NB4 (cell line): Measurements from ENCODE around the gene PSTPIP2.

Source experiments
- POLR2A ChIP-seq: IDR thresholded peaks from 2 replicates; pipeline ENCODE4 v1.6.1; 2011; ENCODE audit warnings: mild to moderate bottlenecking; ENCODE audit not compliant: insufficient read length; ENCODE audit errors: extremely low read depth
- TF ChIP-seq, protein P1 (sequence below): IDR thresholded peaks from one replicate; pipeline ENCODE4 v1.5.1; 2012; ENCODE audit warnings: low read depth, low read length

DNA sequence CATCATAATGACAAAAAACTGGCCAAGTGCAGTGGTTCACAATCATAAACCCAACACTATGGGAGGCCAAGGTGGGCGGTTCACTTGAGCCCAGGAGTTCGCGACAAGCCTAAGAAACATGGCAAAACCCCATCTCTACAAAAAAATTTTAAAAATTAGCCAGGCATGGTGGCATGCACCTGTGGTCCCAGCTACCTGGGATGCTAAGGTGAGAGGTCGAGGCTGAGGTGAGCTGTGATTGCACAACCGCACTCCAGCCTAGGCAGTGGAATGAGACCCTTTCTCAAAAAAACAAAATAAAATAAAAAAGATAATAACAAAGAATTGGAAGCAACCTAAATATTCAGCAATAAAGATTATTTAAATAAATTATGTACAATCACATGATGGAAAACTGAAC lies 21.8 kb downstream of the PSTPIP2 start:
- TF ChIP-seq, protein P1, sequence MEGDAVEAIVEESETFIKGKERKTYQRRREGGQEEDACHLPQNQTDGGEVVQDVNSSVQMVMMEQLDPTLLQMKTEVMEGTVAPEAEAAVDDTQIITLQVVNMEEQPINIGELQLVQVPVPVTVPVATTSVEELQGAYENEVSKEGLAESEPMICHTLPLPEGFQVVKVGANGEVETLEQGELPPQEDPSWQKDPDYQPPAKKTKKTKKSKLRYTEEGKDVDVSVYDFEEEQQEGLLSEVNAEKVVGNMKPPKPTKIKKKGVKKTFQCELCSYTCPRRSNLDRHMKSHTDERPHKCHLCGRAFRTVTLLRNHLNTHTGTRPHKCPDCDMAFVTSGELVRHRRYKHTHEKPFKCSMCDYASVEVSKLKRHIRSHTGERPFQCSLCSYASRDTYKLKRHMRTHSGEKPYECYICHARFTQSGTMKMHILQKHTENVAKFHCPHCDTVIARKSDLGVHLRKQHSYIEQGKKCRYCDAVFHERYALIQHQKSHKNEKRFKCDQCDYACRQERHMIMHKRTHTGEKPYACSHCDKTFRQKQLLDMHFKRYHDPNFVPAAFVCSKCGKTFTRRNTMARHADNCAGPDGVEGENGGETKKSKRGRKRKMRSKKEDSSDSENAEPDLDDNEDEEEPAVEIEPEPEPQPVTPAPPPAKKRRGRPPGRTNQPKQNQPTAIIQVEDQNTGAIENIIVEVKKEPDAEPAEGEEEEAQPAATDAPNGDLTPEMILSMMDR, result no peak
- no peak for TF ChIP-seq POLR2A
